Measurements from ENCODE around the gene TMEM182.

Gene TMEM182

DNA sequence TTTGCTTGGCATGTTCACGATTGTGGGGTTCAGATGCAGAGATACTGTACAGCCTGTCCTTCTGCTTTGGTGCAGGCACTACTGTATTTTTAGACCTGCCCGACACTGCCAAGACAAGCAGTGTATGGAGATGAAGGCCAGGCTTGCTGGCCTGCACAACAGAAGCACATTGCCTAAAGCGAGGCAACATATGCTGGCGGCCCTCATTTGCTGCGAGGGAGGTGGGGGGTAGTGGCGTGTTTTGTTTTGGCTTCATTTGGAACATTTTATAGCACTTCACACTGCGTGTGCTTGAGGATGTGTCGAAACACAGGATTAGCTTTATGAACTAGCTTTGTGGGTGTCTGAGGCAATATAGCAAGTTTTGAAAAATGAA is 27.0 kb downstream of the TMEM182 start:
- no peaks in the 10 kb centered on the region for H3K27me3 ChIP-seq (replicated peaks; ENCODE audit: control insufficient read depth, insufficient read depth, low read length)
- H3K36me3 ChIP-seq (ENCODE audit: control insufficient read depth, insufficient read depth, low read length, severe bottlenecking) = no peaks in the 10 kb centered on the region
- no peak for DNase-seq (ENCODE audit: low read depth)
- no peak overlapping the region for H3K4me3 ChIP-seq (ENCODE audit: low read length)
- no peak overlapping the region for H3K9ac ChIP-seq (ENCODE audit: low read length)
- no peaks in the 10 kb centered on the region for H3K4me1 ChIP-seq (ENCODE audit: control insufficient read depth, insufficient read depth, low read length)
- H3K9me3 ChIP-seq (ENCODE audit: control insufficient read depth, low read length) = no peaks in the 10 kb centered on the region

GRCh38 chr2:102789349-102790090 is 27.7 kb downstream of the TMEM182 start:
- no peak overlapping the region for H3K4me3 ChIP-seq (ENCODE audit: low read length)
- no peaks in the 10 kb centered on the region for H3K4me1 ChIP-seq (ENCODE audit: control insufficient read depth, insufficient read depth, low read length)
- no peaks in the 10 kb centered on the region for H3K9me3 ChIP-seq (ENCODE audit: control insufficient read depth, low read length)
- no peak for DNase-seq (ENCODE audit: low read depth)
- H3K27me3 ChIP-seq (replicated peaks; ENCODE audit: control insufficient read depth, insufficient read depth, low read length) = no peaks in the 10 kb centered on the region
- no peak overlapping the region for H3K9ac ChIP-seq (ENCODE audit: low read length)
- no peaks in the 10 kb centered on the region for H3K36me3 ChIP-seq (ENCODE audit: control insufficient read depth, insufficient read depth, low read length, severe bottlenecking)

- Histone ChIP-seq H3K9me3 (ENCODE audit: control insufficient read depth, low read length) (no peaks in the 10 kb centered on the region), H3K4me1 (ENCODE audit: control insufficient read depth, insufficient read depth, low read length) (no peaks in the 10 kb centered on the region), H3K27me3 (replicated peaks; ENCODE audit: control insufficient read depth, insufficient read depth, low read length) (no peaks in the 10 kb centered on the region), H3K4me3 (ENCODE audit: low read length) (no peak overlapping the region), H3K36me3 (ENCODE audit: control insufficient read depth, insufficient read depth, low read length, severe bottlenecking) (no peaks in the 10 kb centered on the region), H3K9ac (ENCODE audit: low read length) (no peak overlapping the region)
- DNase-seq (ENCODE audit: low read depth) = no peak
Measured at GRCh38 chr2:102790091-102790455, 28.2 kb downstream of the TMEM182 start.

DNA sequence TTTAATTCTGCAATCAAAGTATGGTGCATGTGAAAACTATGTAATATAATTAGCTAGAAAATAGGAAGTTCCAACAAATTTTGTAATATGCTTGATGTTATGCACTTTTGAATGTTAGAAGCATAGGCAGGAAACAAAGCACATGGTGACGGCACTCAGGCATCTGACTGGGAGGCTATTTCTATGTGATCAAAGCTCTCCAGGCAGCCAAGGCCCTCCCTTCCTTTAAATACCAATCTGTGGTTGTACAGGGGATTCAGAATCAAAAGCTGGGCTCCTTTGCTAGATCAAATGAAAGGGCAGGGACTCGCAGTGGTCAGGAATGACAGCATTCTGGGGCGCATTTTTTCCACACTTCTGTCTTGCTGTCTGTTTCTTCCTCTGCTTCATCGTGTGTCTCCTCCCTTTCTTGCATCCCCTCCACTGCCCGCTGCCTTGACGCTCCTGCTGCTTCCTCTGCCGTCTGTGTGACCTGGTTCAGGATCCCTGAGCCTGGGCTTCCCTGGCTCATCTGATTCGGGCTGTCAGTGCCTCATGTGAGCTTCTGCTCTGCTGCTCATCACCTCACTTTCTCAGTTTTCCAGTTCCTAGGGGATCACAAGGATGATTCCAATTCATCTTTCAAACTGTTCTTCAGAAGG is 30.9 kb downstream of the TMEM182 start:
- Histone ChIP-seq H3K9ac (ENCODE audit: low read length) (no peak overlapping the region), H3K9me3 (ENCODE audit: control insufficient read depth, low read length) (no peaks in the 10 kb centered on the region), H3K27me3 (replicated peaks; ENCODE audit: control insufficient read depth, insufficient read depth, low read length) (no peaks in the 10 kb centered on the region), H3K36me3 (ENCODE audit: control insufficient read depth, insufficient read depth, low read length, severe bottlenecking) (no peaks in the 10 kb centered on the region), H3K4me3 (ENCODE audit: low read length) (no peak overlapping the region), H3K4me1 (ENCODE audit: control insufficient read depth, insufficient read depth, low read length) (no peaks in the 10 kb centered on the region)
- no peak for DNase-seq (ENCODE audit: low read depth)

- no peak for DNase-seq (ENCODE audit: low read depth)
- Histone ChIP-seq H3K9ac (ENCODE audit: low read length) (no peak overlapping the region), H3K4me1 (ENCODE audit: control insufficient read depth, insufficient read depth, low read length) (no peaks in the 10 kb centered on the region), H3K4me3 (ENCODE audit: low read length) (no peak overlapping the region), H3K27me3 (replicated peaks; ENCODE audit: control insufficient read depth, insufficient read depth, low read length) (no peaks in the 10 kb centered on the region), H3K36me3 (ENCODE audit: control insufficient read depth, insufficient read depth, low read length, severe bottlenecking) (no peaks in the 10 kb centered on the region), H3K9me3 (ENCODE audit: control insufficient read depth, low read length) (peaks cover 8% of the 10 kb centered on the region)
Measured at GRCh38 chr2:102795641-102796040, 33.8 kb downstream of the TMEM182 start.

DNA sequence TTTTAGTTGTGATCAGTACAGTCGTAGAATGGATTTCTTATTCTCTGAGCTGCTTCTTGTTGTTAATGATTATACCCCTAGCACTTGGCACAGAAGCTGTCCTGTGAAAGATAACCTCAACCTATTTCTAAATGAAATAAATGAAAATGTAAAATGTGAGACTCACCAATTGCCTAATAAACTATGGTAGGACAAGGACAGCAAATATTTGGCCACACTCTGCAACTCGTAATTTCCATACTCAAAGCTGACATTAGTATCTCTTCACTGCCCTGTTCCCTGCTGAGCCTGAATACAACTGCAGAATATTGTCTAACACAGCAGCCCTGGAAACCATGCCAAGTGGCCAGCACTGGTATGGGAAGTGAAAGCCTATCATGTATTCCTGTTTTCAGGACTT is 34.5 kb downstream of the TMEM182 start:
- H3K4me3 ChIP-seq (ENCODE audit: low read length) = no peak overlapping the region
- no peaks in the 10 kb centered on the region for H3K27me3 ChIP-seq (replicated peaks; ENCODE audit: control insufficient read depth, insufficient read depth, low read length)
- H3K9ac ChIP-seq (ENCODE audit: low read length) = no peak overlapping the region
- no peaks in the 10 kb centered on the region for H3K4me1 ChIP-seq (ENCODE audit: control insufficient read depth, insufficient read depth, low read length)
- H3K9me3 ChIP-seq (ENCODE audit: control insufficient read depth, low read length) = peaks cover 14% of the 10 kb centered on the region
- no peak for DNase-seq (ENCODE audit: low read depth)
- no peaks in the 10 kb centered on the region for H3K36me3 ChIP-seq (ENCODE audit: control insufficient read depth, insufficient read depth, low read length, severe bottlenecking)

DNA sequence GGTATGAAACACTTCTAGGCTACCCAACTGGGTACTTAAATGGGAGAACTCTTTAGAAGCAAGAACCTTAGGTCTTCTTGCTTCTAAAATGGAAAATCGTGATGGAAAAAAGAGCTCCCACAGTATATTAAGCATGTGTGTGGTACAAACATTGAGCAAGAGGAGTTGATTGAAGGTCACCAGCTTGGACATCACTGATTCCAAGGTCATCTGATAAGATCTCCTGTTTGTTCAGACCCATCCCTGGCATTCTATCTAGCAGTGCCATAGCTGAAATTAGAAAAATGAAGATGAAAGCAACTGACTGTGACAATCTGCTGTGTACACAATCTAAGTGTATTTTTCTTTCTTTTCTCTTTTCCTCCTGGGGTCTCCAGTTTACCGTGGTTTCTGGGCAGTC is 35.7 kb downstream of the TMEM182 start:
- DNase-seq (ENCODE audit: low read depth) = no peak
- no peak overlapping the region for H3K4me3 ChIP-seq (ENCODE audit: low read length)
- H3K9me3 ChIP-seq (ENCODE audit: control insufficient read depth, low read length) = peaks cover 26% of the 10 kb centered on the region
- no peak overlapping the region for H3K9ac ChIP-seq (ENCODE audit: low read length)
- no peaks in the 10 kb centered on the region for H3K27me3 ChIP-seq (replicated peaks; ENCODE audit: control insufficient read depth, insufficient read depth, low read length)
- H3K36me3 ChIP-seq (ENCODE audit: control insufficient read depth, insufficient read depth, low read length, severe bottlenecking) = no peaks in the 10 kb centered on the region
- no peaks in the 10 kb centered on the region for H3K4me1 ChIP-seq (ENCODE audit: control insufficient read depth, insufficient read depth, low read length)

- H3K27me3 ChIP-seq (replicated peaks; ENCODE audit: control insufficient read depth, insufficient read depth, low read length) = no peaks in the 10 kb centered on the region
- no peaks in the 10 kb centered on the region for H3K4me1 ChIP-seq (ENCODE audit: control insufficient read depth, insufficient read depth, low read length)
- H3K4me3 ChIP-seq (ENCODE audit: low read length) = no peak overlapping the region
- peaks cover 29% of the 10 kb centered on the region for H3K9me3 ChIP-seq (ENCODE audit: control insufficient read depth, low read length)
- no peak overlapping the region for H3K9ac ChIP-seq (ENCODE audit: low read length)
- DNase-seq (ENCODE audit: low read depth) = no peak
- H3K36me3 ChIP-seq (ENCODE audit: control insufficient read depth, insufficient read depth, low read length, severe bottlenecking) = no peaks in the 10 kb centered on the region
Measured at GRCh38 chr2:102798181-102798580, 36.4 kb downstream of the TMEM182 start.

DNA sequence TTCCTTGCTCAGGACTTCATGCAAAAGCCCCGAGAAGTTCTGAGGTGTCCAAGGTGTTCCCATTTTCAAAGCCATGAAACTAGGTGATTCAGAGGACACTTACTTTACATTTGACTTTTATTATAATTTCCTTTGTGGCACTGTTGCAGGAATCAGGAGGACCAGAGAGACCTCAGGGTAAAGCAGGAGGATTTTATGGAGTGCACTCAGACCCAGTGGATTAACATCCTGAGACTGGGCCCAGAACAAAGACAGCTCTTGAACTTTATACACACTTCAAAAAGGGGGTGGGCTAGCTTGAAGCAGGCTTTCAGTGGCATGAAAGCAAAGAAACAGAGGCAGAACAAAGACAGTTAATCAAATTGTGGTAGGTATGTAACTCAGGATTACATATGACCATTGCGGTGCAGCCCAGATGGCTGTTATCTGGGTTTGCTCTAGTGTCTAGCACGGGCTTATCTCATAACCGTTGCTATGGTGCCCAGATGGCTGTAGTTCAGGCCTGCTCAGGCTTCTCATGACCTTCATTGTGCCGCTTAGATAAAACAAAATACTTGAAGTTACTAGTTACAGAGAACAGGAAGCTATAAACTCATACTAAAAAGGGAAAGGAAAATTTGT is 39.4 kb downstream of the TMEM182 start:
- Histone ChIP-seq H3K27me3 (replicated peaks; ENCODE audit: control insufficient read depth, insufficient read depth, low read length) (no peaks in the 10 kb centered on the region), H3K4me3 (ENCODE audit: low read length) (no peak overlapping the region), H3K9me3 (ENCODE audit: control insufficient read depth, low read length) (peaks cover 29% of the 10 kb centered on the region), H3K4me1 (ENCODE audit: control insufficient read depth, insufficient read depth, low read length) (peaks cover 5% of the 10 kb centered on the region), H3K36me3 (ENCODE audit: control insufficient read depth, insufficient read depth, low read length, severe bottlenecking) (no peaks in the 10 kb centered on the region), H3K9ac (ENCODE audit: low read length) (no peak overlapping the region)
- peak; percentile 20 for DNase-seq (ENCODE audit: low read depth)

- Histone ChIP-seq H3K9me3 (ENCODE audit: control insufficient read depth, low read length) (peaks cover 29% of the 10 kb centered on the region), H3K4me1 (ENCODE audit: control insufficient read depth, insufficient read depth, low read length) (peaks cover 6% of the 10 kb centered on the region), H3K27me3 (replicated peaks; ENCODE audit: control insufficient read depth, insufficient read depth, low read length) (no peaks in the 10 kb centered on the region), H3K4me3 (ENCODE audit: low read length) (no peak overlapping the region), H3K36me3 (ENCODE audit: control insufficient read depth, insufficient read depth, low read length, severe bottlenecking) (no peaks in the 10 kb centered on the region), H3K9ac (ENCODE audit: low read length) (no peak overlapping the region)
- DNase-seq (ENCODE audit: low read depth) = no peak
Measured at GRCh38 chr2:102801858-102802699, 40.2 kb downstream of the TMEM182 start.
